GM18517 (cell line): ENCODE results near the gene CLEC2B.
"Not testable (repeated sequence)": the region's sequence is repeated elsewhere in the genome, so short reads cannot be mapped to it uniquely, and the experiment has no call there.

Source experiments
- ATAC-seq: cut with Tn5 transposase; IDR thresholded peaks from one replicate; pipeline ENCODE4 v1.9.1; 2021; ENCODE audit warnings: mild to moderate bottlenecking, moderate library complexity; ENCODE audit not compliant: unreplicated experiment

Gene CLEC2B

DNA sequence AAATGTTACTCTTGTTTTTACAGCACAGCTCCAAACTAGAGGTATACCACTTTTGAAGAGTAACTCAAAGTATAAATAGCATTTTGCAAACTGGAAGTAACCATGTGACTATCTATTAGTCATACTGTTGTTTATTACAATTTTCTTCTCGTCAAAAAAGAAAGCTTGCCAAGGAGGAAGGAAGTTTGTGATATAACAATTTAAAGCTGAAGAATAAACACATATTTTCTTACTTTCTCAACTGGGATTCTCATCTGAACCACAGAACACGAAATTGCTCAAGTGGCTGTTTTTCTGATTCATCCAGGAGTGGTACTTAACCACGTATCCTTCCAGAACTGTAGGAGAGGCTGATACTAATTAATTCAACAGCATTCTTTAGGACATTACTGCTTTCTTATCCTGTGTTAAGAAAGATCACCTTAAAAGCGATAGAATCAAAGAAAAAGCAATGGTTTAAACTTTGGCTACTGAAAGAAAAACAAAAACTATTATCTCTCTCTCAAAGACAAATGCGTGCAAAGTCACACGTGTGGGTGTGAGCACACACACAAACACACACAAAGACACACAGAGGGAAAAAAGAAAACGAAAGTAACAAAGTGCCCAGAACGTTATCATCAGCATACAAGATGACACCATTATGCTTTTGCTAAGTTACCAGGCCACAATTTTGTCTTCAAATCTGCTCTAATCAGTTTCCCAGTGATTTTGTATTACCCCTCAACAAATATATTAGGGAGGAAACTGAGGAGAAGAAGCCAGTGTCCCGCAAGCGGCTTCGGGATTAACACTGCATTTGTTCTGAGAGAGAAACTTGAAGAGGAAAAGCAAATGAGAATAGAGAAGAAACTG is at the start of gene CLEC2B:
Gene CLEC2B (minus strand): TSS at position 48 of the 855 bp plus-strand sequence.
- no peak for ATAC-seq

- ATAC-seq, result no peak
Observed at GRCh38 chr12:9911708-9912107, 42.6 kb upstream of the CLEC2B start.

GRCh38 chr12:9910716-9911421 is 41.7 kb upstream of the CLEC2B start:
- no peak for ATAC-seq

- no peak for ATAC-seq
Observed at GRCh38 chr12:9909724-9910123, 40.6 kb upstream of the CLEC2B start.

DNA sequence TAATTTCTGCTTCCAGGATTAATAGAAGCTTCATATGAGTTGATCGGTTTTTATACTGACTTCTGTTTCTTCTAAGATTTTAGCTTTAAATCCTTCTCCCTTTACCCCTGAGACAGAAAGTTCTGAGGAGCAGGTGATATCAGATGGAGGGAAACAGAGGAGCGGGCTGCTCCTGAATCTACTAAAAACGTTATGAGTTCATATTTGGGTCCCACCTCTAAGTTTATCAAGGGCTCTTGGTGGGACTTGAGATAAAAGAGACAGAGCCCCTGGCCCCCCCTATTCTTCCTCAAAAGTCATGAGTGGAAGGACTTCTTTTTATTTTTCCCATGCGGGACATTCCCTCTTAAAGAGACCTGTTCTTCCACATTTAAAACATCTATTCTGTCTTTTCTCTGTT is 39.2 kb upstream of the CLEC2B start:
- no peak for ATAC-seq

GRCh38 chr12:9907769-9908168 is 38.6 kb upstream of the CLEC2B start:
- no peak for ATAC-seq

GRCh38 chr12:9906873-9907272 is 37.7 kb upstream of the CLEC2B start:
- no peak for ATAC-seq

- ATAC-seq, result no peak
Observed at GRCh38 chr12:9902539-9903228, 33.5 kb upstream of the CLEC2B start.

DNA sequence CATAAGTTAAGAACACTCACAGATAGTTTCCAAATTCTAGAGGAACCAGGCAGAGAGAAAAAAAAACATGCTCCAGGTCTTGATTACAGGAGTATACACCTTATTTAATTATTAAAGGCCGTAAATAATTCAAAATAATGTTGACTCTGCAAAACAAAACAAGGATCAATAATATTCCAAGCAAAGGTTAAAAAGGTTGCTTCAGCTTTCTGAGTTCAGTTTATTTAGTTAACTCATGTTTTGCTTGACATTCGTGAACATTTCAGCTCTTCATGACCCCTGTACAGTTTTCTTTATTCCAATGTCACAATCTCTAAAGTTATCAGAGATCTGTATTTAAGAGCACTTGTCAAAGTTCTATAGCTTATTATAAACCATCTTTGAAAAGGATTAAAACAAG is 31.8 kb upstream of the CLEC2B start:
- ATAC-seq, result no peak

DNA sequence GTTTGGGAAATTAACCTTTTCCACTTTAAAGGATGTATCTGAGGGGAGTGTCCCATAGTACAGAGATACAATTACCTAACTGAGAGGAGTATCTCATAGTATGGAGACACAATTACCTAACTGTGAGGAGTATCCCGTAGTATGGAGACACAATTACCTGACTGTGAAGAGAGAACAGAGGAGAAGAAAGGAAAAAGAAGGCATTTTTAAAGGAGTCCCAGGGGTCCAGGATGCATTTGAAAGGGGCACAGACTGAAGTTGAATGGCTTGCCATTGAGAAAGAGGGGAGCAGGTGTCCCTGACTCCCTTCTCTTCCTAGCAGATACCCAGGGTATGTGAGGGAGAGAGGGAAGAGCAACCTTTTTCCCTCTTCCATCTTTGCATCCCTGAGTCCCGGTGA is 30.1 kb upstream of the CLEC2B start:
- ATAC-seq, result no peak

DNA sequence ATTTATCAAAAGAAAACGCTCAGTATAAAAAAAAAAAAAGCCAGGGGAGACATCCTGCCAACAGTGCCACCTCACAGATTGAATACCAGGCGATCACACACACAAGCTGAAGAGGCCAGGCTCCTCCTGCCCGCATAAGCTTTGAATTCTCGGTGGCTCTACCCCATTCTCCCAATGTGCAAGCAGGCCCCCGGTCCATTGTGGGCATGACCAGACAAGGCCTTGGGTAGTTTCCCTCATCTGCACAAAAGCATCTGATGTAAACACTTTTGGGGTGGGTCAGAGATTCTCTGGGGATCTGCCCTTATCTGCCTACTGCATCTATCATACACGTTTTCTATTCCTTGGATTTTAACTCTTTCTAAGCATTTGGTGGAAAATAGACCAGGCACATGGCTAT is 28.4 kb upstream of the CLEC2B start:
- no peak for ATAC-seq

DNA sequence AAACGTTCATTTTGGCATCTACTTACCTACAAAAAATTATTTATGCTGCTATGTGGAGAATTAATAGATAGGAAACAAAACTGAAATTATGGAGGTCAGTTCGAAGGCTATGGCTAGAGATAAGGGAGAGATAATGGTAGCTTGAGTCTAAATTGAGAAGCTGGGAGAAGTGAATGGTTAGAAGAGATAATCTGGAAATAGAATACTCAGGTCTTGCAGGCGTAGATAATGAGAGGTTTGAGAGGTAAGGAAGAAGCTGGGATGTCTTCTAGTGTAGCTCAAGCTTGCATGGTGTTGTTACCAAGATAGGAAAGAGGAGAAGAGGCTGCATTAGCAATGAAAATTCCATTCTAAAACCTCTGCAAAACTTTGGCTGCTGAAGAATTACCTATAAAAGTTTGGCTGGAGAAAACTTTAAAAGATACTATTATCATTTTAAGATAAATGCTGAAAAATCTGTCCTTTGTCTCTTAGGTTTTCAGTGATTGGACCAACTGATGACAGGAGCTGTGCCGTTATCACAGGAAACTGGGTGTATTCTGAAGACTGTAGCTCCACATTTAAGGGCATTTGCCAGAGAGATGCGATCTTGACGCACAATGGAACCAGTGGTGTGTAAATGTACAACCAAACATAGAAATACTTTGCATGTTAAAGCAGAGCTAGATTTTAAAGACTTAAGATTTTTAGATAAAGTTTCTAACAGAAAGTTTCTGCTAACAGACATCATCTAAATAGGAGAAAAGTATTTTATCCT is 26.2 kb upstream of the CLEC2B start:
- no peak for ATAC-seq

DNA sequence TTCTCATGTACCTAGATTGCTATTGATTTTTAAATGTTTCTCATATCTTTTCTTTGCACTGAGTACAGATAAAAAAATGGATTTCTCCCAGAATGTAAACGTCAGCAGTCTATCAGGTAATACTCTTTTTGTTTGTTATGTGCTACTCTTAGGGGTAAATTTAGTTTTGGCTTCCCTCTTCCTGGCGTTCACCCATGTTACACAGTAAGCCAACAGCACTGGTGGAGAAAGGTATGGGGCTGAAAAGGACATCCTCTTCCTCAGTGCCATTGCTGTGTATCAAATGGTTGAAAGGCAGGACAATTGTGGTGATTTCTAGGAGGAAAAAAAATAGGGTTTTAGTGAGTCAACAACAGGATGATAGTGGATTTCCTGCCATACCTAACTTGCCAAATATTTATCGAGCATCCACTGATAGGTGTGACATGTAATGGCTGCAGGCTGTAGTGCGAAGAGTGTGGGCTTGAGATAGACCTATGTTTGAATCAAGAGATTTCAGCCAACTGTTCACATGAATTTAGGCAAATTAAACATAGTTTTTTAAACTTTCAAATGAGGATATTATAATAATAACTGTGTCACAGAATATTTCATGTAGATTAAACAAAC is 19.6 kb upstream of the CLEC2B start:
- ATAC-seq, result no peak

GRCh38 chr12:9883175-9883574 is 14.0 kb upstream of the CLEC2B start:
- ATAC-seq, result no peak

DNA sequence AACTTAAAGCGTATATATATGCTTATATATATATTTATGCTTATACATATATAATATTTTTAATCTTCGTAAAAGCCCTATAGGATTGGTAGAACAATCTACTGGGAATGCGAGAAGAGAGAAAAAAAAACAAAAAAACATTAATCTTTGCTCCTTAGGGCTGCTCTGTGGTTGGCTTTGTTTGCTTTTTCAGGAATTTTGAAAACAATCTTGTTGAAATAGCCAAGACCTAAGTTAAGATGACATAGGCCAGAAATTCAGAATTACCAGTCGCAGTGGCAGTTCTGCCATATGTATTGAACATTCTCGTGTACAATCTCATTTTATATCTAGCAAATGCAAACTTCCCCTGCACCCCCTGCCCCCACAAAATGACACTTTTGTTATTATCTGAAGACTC is 12.8 kb upstream of the CLEC2B start:
- no peak for ATAC-seq

DNA sequence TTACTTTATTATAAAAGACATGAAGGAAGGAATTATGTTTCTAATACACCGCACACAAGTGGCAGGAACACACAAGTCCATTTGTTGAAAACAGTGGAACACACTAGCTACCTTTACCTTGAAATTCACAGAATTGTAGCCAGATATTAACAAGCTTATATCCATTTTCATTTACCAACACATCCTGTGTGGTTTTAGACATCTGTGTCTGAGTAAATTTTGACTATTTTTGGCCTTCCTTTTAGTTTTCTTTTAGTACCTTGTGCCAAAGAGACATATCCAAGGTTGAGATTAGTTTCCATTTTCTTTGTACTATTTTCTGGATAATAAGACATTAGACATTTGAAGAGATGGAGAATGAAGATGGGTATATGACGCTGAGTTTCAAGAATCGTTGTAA is 12.1 kb upstream of the CLEC2B start, which contains the start of gene KLRF2:
Gene KLRF2 (plus strand): TSS at position 244 of the 400 bp plus-strand sequence. CDS start 107 bp downstream, at position 351.
- no peak for ATAC-seq

DNA sequence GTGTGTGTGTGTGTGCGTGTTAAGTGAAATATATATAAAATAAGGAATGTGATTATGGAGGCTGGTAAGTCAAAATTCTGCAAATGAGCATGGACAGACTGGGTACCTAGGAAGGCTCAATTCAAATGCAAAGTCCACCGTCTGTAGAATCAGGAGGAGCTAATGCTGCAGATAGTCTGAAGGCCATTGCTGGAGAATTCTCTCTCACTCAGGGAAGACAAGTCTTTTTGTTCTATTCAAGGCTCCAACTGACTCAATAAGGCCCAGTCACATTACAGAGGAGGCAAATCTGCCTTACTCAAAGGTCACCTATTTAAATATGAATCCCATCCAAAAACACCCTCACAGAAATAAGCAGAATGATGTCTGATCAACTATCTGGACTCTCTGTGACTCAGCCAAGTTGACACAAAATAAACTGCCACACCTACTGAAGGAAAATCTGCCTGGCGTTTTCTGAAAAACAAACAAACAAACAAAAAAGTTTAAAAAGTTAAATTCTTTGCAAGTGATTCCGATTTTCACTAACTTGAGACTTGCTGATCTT is 11.5 kb upstream of the CLEC2B start:
- no peak for ATAC-seq

GRCh38 chr12:9876120-9876519 is 7.0 kb upstream of the CLEC2B start:
- ATAC-seq, result not testable (repeated sequence)

DNA sequence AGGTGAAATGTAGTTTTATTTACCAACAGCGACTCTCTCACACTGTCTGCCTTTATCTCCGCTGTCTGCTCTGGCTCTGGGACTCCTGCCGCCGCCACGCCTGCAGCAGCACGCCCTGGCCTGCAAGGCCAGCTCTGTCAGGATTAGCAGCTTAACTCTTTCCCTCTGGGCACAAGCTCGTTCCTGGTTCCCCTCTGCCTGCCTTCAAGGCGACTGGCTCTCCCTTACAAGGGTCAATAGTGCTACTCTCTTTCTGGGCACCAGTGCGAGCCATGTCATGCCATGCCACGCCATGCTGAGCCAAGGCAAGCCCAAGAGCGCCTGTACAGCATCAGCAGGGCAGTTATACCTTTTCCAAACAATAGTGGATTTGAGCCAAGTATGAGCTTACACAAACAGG is 3.6 kb upstream of the CLEC2B start:
- no peak for ATAC-seq

DNA sequence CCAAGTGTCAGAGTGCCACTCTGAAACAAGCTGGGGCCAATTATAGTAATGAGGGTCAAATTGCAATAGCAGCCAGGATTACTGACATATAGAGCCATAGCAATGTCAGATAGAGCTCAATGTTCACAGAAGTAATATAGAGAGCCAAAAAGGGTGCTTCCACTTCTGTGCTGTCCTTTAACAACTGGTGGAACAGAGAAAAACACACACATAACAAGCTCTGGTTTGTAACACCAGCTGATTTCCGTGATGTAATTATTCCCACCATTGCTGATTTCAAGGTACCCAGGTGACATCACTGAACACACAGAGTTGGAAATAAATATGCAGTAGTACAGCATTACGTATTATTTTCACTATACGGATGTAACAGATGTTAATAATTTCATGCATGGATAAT is 3.0 kb upstream of the CLEC2B start:
- no peak for ATAC-seq
